RPMI8226 (cell line): ENCODE measurements around the gene SPRTN.

Source experiments
- DNase-seq: peaks from one replicate; pipeline ENCODE4 v3.0.0-alpha.2; 2015

SPRTN gene

DNA sequence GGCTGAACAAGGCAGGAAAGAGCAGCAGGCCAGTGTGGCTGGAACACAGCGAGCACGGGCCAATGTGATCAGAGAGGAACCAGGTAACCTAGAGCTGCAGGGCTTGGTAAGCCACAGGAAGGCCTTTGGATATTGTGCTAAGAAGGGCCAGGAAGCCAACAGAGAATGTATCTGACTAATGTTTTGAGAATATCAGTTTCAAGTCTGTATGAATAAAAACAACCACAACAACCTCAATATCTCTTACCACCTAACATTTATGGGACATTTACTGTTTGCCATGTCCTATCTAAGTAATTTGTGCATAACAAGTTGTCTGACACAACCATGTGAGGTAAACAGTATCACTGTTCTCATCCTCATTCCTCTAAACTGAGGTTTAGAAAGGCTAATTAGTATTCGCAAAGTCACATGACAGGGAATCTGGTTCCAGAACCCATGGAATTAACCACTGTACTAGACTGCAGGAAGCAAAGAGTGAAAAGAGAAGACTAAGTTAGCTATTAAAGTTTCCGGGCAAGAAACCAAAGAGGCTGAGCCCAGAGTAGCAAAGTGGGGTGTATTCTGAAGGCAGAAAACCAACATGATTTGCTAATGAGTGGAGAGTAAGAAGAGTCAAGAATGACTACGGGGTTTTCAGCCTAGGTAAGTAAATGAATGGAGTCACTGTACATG, 38.9 kb downstream of the SPRTN start:
- DNase-seq: no peak

DNA sequence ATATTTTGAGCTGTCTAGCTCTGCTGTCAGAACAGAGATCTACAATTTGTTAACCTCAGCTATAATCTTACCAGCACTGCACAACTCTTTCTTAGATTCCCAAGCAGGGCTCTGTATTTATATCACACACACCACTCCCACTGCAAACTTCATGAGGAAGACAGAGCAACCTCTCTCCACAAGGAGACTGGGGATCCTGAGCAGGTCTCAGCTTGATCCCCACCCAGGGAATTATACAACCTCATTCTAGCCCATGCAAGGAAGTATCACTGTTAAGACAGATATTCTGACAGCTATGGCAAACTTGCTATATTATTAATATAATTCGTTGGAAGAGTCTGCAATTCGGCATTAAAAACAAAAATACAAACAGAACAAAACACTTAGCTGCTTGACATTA, 43.6 kb downstream of the SPRTN start:
- DNase-seq: no peak

DNA sequence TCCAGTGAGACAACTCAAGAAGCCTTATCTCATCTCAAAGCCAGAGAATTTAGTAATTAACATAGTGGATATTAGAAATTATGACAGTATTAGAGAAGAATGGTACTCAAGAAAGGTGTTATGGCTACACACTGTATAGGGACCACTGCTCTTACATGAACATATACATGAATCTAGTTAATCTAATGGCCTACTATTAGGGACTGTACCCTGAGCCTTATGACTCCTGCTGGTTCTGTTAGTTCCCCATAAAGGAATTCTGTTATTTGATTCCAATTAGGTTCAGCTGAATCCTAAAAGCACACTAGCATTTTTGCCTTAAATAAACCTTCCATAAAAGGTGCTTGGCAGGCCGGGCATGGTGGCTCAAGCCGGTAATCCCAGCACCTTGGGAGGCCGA, 44.3 kb downstream of the SPRTN start:
- DNase-seq: no peak

DNA sequence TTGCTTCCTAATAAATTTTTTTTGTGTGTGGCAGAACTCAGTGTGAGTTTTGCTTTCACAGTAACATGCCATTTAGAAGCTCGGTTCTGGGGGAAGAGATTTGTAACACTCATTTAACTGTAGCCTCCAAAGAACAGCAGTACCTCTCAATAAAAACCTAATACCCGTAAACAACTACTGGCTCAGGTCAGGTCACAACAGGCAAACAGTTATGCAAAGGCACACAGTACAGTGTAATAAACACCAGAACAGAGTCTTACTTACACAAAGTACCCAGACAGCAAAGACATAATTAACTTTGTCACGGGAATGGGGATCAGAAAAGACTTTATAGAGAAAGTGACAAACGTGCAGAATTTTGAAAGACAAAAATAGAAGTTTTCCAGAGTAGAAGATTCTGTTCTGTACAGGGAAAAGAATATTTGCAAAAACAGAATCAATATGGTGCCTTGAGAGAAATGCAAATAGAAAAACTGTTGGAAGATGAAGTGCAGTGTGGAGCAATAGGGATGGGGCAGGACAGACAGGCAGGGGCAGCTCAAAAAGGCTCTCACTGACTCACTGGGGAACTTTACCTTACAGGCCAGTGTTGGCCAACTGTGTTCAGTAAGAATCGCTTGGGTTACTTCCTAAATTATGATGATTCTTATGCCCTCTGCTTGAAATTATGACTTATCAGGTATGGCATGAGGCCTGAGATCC, 45.2 kb downstream of the SPRTN start:
- no peak for DNase-seq

DNA sequence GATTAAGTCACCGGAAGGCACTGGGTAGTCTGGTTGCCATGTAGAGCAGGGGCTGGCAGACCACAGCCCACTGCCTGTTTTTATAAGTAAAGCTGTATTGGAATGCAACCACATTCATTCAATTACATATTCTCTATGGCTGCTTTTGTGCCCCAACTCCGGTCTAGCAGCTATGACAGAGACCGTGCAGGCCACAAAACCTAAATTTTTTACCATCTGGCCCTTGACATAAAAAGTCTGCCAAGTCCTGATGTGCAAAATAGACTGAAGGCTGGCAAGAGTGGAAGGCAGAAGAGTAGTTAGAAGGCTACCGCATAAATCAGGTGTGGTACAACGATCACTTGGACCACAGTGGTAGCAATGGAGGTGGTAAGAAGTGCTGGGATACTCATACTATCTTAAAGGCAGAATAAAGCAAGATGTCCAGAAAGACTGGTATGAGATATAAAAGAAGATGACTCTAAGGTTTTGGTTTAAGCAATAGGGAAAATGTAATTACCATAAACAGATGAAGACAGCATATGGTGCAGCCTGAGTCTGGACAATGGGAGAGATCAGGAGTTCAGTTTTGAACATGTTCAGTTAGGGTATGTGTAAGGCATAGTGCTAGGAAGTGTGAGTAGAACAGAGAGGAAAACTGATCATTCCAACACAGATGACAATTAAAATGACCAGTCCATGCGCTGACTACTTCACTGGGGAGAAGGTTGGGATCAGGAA, 46.8 kb downstream of the SPRTN start:
- DNase-seq: no peak

DNA sequence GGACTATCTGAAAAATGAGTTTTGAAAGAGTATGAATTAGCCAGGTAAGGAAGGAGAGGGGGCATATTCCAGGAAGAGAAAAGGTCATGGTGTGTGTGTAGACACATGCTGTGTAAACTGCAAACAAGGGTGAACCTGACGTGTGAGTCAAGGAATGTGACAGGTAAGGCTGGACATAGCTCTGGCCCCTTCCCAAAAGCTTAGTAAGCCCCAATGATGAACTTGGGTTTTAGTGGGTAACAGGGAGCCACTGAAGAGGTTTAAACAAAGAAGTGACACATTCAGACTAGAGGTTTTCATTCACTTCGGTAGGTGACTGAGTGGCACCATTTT, 47.3 kb downstream of the SPRTN start:
- DNase-seq: no peak

DNA sequence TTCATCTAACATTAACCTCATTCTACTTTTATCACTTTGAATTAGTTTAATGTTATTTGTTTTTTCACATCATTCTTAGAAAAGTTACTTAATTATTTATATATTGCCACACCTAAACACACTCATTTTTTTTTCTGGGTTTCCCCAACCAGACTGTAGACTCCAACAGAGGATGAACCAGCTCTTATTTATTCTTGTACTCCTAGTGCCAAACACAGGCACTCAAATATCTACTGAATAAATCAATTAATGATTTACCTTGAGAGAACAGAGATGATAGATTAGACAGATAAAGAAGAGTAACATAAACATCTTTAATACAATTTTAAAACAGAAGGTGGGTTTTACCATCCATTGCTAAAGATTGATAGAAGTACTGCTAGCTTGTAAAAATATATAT, 48.4 kb downstream of the SPRTN start:
- DNase-seq: no peak

DNA sequence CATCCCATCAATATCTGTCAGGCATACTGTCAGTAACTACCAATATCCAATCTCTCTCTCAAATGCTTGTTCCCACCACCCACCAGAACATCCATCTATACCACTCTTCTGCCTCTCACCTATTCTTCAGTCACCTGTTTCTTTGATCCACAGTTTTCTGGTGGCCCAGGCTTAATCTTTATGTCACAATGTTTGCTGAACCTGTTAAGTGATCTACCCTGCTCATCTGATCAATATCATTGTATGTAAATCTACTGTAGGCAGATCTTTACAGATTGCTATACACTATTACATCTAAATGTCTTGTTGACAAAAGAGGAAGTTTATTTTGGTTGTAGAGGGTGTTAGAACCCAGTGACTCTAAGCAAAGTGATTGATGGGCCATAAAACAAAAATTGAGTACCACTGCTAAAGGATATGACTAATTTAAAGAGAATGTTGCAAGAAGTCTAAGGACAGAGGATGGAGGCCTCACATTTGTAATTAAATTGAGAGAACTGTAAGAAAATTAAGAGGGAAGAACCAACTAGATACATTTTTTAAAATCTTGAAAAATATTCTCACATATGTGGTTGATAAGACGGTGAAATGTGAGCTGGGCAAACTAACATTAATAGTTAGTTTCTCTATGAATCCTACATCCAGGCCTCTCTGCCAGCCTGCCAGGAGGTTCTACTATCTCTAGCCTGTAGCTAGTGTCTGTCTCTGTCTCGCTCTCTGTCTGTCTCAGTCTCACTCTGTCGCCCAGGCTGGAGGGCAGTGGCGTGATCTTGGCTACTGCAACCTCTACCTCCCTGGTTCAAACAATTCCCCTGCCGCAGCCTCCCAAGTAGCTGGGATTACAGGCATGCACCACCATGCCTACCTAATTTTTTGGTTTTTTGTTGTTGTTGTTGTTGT, 49.9 kb downstream of the SPRTN start:
- DNase-seq: no peak

DNA sequence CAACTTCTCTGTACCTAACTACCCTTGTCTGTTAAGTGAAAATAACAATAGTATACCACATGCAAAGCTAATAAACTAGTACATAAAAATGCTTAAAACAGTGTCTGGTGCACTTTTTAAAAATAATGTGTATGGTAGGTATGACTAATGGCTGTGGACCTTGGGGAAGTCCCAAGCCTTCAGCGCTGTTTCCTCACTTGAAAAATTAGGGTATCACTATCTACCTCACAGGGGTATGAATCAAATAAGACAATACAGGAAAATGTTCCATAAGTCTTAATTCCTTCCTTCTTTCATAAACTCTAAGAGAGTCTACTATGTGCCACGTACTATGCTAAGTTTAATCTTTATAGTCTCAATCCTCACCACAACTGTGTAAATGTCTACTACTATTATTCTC, 52.0 kb downstream of the SPRTN start:
- no peak for DNase-seq

DNA sequence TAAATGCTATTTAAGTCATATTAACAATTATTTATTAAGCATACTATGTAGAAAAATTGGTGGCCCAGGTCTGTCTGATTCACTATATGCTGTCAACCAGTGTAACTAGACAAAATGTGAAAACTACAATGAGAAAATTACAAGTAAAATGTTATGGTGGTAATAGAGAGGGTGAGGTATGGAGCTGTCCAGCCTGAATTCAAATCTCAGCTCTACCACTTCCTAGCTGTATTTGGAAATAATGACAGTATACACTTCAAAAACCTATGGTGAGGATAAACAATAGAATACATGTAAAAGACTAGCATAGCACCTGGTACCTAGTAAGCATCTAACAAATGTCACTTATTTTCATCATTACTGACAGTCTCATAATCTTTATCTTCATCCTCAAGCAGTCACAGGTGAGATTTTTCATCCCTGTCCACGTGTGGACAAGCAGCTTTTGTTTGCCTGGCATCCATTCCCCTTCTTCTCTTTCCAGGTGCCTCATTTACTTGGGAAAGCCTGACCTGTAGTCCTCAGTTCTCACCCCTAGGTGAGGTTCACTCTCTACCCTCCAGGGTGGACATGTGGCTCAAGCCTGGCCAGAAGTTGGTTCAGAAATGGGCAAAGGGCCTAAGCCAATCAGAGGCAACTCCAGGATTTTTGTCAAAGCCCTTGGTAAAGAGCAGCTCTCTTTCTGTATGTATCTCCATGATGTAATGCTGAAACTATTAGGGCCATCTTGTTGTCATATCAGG, 54.5 kb downstream of the SPRTN start:
- DNase-seq: no peak

DNA sequence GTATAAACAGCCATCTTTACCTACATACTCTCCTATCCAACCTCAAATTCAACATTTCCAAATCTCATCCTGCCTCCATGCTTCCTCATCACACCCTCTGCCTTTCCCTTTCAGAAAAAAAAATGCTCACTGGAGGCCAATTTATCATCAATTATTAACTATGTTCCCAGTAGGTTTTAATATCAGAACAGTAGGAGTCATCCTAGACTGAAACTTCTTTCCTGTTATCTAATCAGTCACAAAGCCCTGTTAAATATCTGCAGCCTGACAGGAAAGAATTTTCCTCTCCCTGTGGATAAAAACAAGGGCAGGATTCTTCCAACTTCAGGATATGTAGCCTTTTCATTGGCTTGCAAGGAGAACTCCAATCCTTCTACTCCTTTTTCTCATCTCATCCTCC, 55.6 kb downstream of the SPRTN start:
- no peak for DNase-seq

DNA sequence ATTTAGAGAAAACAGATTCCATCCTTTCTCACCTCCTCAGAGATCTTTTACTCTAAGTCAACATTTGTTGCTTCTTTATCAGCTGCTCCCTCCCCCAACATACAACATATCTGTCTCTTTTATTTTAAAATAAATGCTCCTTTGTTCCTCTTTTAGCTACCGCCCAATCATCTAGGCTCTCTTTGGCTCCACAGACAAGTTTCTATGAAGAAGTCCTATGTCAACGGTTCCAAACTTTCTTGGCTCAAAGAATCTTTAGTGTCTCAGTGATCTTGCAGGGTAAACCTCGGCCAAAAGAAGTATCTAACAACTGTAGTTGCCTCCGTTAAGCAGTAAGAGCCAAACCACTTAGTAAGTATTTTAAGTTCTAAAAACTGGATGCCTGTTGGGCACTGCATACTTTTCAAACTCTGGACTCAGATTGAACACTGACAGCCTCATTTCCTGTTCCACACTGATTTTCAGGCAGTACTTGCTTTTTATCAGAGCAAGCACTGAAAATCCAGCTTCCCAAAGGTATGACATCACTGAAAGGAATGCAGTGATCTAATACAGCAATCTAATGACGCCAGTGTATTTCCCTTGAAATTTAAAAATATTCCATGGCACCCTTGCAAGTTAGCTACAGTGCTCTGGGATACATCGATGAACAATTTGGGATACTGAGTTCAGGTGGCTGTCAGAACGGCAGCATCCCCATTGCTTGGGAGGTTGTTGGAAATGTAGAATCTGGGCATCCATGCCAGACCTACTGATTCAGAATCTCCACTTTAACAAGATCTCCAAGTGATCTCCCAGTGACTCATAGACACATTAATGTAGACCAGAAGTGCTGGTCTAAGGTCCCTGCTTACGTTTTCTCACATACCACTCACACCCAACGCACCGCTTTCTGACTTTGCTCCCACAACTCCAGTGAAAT, 57.2 kb downstream of the SPRTN start:
- no peak for DNase-seq

DNA sequence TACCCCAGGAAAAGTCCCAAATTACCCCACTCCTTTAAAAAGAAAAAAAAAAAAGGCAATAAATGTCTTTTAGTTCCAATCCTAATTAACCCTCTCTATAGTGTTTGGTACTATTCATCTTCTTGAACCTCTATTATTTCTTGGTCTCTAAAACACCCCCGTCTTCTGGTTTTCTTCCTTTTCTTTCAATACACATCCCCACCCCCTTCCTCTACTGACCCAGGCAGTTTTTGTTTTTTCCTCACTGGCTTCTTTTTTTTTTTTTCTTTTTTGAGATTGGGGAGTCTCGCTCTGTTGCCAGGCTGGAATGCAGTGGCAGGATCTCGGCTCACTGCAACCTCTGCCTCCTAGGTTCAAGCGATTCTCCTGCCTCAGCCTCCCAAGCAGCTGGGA, 57.9 kb downstream of the SPRTN start:
- DNase-seq: no peak

DNA sequence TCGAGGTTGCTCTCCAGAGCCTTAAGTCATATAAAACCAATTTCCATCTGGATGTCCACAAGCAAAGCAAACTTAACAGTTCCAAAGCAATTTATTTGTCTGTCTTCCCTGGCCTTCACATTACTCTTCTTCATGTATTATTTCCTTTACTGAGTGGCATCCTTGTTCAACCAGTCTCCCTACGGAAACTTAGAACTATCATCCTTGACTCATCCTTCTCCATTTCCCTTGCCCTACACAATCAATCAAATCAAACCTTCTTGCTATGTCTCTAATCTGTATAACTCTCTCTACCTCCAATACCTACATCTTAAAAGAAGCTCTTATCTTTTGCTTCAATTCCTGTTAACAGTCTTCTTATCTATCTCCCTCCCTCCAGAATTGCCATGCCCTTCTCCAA, 58.5 kb downstream of the SPRTN start:
- no peak for DNase-seq

DNA sequence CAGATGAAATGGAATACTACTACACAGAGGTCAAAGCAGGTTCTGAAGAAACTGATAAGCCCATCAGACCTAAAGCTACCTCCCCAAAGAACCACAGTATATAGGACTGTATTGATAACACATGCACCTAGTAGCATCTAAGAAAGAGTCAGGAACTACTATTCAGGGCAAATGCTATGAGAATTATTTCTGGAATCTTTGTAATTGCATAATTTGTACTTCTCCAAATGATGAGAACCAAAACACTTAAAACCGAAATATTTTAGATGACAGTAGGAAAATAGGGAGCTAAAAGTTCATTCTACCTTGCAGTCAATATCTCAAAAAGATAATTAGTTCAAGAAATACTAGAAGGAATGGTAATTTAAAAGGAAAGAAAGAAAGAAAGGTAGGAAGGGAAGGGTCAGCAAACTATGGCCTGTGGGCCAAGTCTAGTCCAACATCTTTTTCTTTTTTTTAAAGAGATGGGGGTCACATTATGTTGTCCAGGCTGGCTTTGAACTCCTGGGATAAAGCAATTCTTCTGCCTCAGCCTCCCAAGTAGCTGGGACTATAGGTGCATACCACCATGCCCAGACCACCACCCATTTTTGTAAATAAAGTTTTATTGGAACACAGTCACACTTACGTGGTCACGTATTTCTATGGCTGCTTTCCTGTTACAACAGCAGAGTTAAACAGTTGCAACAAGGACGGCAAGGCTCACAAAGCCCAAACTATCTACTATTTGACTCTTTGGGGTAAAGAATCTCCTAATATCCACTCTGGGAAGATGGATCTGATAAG, 60.0 kb downstream of the SPRTN start:
- DNase-seq: no peak

DNA sequence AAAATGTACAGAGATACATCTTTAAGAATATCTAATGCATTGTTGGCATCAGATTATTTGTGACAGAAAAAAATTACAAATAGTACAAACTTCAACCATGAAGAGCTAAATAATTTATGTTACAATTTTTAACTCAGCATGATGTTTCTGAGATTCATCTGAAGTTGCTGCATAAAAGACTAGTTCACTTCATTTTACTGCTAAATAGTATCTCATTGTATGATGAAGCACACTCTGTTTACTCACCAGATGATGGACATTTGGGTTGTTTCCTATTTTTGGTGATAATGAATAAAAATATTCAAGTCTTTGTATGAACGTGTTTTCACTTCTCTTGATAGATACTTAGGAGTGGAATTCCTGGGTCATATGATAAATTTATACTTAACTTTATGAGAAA, 63.4 kb downstream of the SPRTN start:
- DNase-seq: no peak

DNA sequence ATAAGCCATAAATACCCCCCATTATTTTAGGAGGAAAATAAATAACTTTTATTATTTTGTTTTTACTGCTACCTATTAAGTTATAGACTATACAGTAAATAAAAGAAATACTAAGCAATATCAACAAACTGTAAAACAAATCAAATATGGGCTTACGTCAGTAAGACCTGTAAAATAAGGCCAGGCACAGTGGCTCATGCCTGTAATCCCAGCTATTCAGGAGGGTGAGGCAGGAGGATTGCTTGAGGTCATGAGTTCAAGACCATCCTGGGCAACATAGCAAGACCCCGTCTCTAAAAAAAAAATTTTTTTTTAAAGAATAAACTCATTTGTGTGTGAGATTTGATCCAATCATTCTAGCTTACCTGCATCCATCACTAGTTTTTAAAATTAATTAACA, 66.2 kb downstream of the SPRTN start:
- DNase-seq: no peak
